HepG2 (cell line): Measurements from ENCODE around the gene BPIFA1. TPM values are rescaled to one million over a fixed set of nuclear protein-coding genes. Genes with fewer than 3 reads are reported as not detected.

ENCODE experiments used
- ARNT ChIP-seq: fragments of 450-650 bp; IDR thresholded peaks from 2 replicates; pipeline ENCODE4 v1.6.1; 2017
- ATF3 ChIP-seq: sonication (generic); formaldehyde crosslinking; IDR thresholded peaks from 2 replicates; pipeline ENCODE4 v1.4.0; 2020; ENCODE audit warnings: missing genetic modification reagents
- ATF5 ChIP-seq: sonication (generic); formaldehyde crosslinking; IDR thresholded peaks from 2 replicates; pipeline ENCODE4 v1.4.0; 2020; ENCODE audit warnings: mild to moderate bottlenecking, low read depth, missing genetic modification reagents
- CERS6 ChIP-seq: sonication (generic); formaldehyde crosslinking; IDR thresholded peaks from 2 replicates; pipeline ENCODE4 v1.5.0; 2020; ENCODE audit warnings: missing genetic modification reagents
- DBP ChIP-seq: sonication (generic); formaldehyde crosslinking; IDR thresholded peaks from 2 replicates; pipeline ENCODE4 v1.4.0; 2020; ENCODE audit warnings: missing genetic modification reagents; ENCODE audit errors: not compliant biosample characterization
- FIP1L1 ChIP-seq: fragments of 200-400 bp; formaldehyde crosslinking; IDR thresholded peaks from 2 replicates; pipeline ENCODE4 v1.6.1; 2018; ENCODE audit warnings: low read depth, mild to moderate bottlenecking, low read length, moderate library complexity, borderline replicate concordance; ENCODE audit not compliant: insufficient read depth
- HBP1 ChIP-seq: IDR thresholded peaks from 2 replicates; pipeline ENCODE4 v1.6.1; 2016; ENCODE audit warnings: low read depth, control low read depth
- HES4 ChIP-seq: sonication (generic); formaldehyde crosslinking; IDR thresholded peaks from 2 replicates; pipeline ENCODE4 v1.9.0; 2021; ENCODE audit warnings: mild to moderate bottlenecking, missing genetic modification reagents, borderline replicate concordance
- HNRNPLL ChIP-seq: fragments of 200-400 bp; formaldehyde crosslinking; IDR thresholded peaks from 2 replicates; pipeline ENCODE4 v1.6.1; 2017; ENCODE audit warnings: mild to moderate bottlenecking, low read depth, low read length; ENCODE audit not compliant: poor library complexity, severe bottlenecking
- IRF2 ChIP-seq: IDR thresholded peaks from 2 replicates; pipeline ENCODE4 v1.6.1; 2018; ENCODE audit warnings: missing genetic modification reagents, missing compliant biosample characterization
- MAZ ChIP-seq, 2 experiments: sonication (generic) in 1 of 2; formaldehyde crosslinking in 1 of 2; IDR thresholded peaks; 2 replicates each; pipeline versions ENCODE4 v1.5.0 to v1.6.1; 2012 to 2020; ENCODE audit warnings: low read depth in 2 of 2, mild to moderate bottlenecking in 2 of 2, borderline replicate concordance in 1 of 2, improper control_type of control experiment in 1 of 2, low read length in 1 of 2, missing genetic modification reagents in 1 of 2, moderate library complexity in 1 of 2
- MEIS2 ChIP-seq: sonication (generic); formaldehyde crosslinking; IDR thresholded peaks from 2 replicates; pipeline ENCODE4 v1.9.0; 2021; ENCODE audit warnings: mild to moderate bottlenecking, missing genetic modification reagents
- MIER2 ChIP-seq: IDR thresholded peaks from 2 replicates; pipeline ENCODE4 v1.6.1; 2016; ENCODE audit warnings: missing biosample characterization, missing genetic modification reagents
- NR2C2 ChIP-seq: sonication (generic); formaldehyde crosslinking; IDR thresholded peaks from 2 replicates; pipeline ENCODE4 v1.4.0; 2020; ENCODE audit warnings: missing genetic modification reagents, mild to moderate bottlenecking, moderate library complexity, borderline replicate concordance
- NR2F2 ChIP-seq: IDR thresholded peaks from 2 replicates; pipeline ENCODE4 v1.6.1; 2012; ENCODE audit warnings: low read depth, inconsistent platforms, borderline replicate concordance
- SAFB2 ChIP-seq: sonication (generic); formaldehyde crosslinking; IDR thresholded peaks from 2 replicates; pipeline ENCODE4 v1.5.1; 2020; ENCODE audit warnings: missing genetic modification reagents, low read depth, mild to moderate bottlenecking, borderline replicate concordance
- TARDBP ChIP-seq: sonication (generic); formaldehyde crosslinking; IDR thresholded peaks from 2 replicates; pipeline ENCODE4 v1.8.0; 2022; ENCODE audit warnings: mild to moderate bottlenecking, missing genetic modification reagents
- THAP11 ChIP-seq: IDR thresholded peaks from 2 replicates; pipeline ENCODE4 v1.6.1; 2016; ENCODE audit warnings: missing biosample characterization, missing genetic modification reagents
- ZNF121 ChIP-seq: sonication (generic); formaldehyde crosslinking; IDR thresholded peaks from 2 replicates; pipeline ENCODE4 v1.5.0; 2020; ENCODE audit warnings: mild to moderate bottlenecking, missing genetic modification reagents
- ZNF264 ChIP-seq: sonication (generic); formaldehyde crosslinking; IDR thresholded peaks from 2 replicates; pipeline ENCODE4 v1.4.0; 2020; ENCODE audit warnings: missing genetic modification reagents
- ZNF3 ChIP-seq: IDR thresholded peaks from 2 replicates; pipeline ENCODE4 v1.7.0; 2017; ENCODE audit warnings: inconsistent platforms
- ZNF337 ChIP-seq: sonication (generic); formaldehyde crosslinking; IDR thresholded peaks from 2 replicates; pipeline ENCODE4 v1.5.1; 2020; ENCODE audit warnings: missing genetic modification reagents, low read depth, mild to moderate bottlenecking, borderline replicate concordance
- ZNF558 ChIP-seq: sonication (generic); formaldehyde crosslinking; IDR thresholded peaks from 2 replicates; pipeline ENCODE4 v1.9.0; 2022; ENCODE audit warnings: mild to moderate bottlenecking, missing genetic modification reagents, borderline replicate concordance
- ZNF724P ChIP-seq: sonication (generic); formaldehyde crosslinking; IDR thresholded peaks from 2 replicates; pipeline ENCODE4 v1.8.0; 2022; ENCODE audit warnings: missing genetic modification reagents, borderline replicate concordance
- polyA plus RNA-seq, 8 experiments: library from polyadenylated mRNA; depleted of rRNA in 3 of 8; stranded (reverse) in 7 of 8; unstranded in 1 of 8; fragments of >200 nt; fragmentation: Illumina TruSeq in 4 of 8; extraction: Trizol in 4 of 8; gene quantifications; 2 replicates each; pipeline versions ENCODE4 v1.2.1 to v1.2.3, GENCODE V29; 2011 to 2016; ENCODE audit warnings: low read depth in 4 of 8, missing spikeins in 1 of 8, mixed read lengths in 1 of 8; ENCODE audit not compliant: insufficient read depth in 1 of 8
- total RNA-seq, 5 experiments: library from RNA; depleted of rRNA; stranded (reverse); fragments of >200 nt; fragmentation: Illumina TruSeq; extraction: Trizol; gene quantifications; 2 replicates each; pipeline ENCODE4 v1.2.3, GENCODE V29; 2016; ENCODE audit warnings: low read depth in 1 of 5

The BPIFA1 gene
- total and polyA plus RNA-seq, 2 of the 13 experiments (the other 11 are each of a cell fraction or from before 2014, with no cell fraction given): not detected

- TF ChIP-seq CERS6 (CRISPR knock-in tag) (peak; percentile 91; the same call in 1 of the 2 replicates), ZNF3 (CRISPR knock-in tag) (peak; percentile 36; the same call in 1 of the 2 replicates), DBP (no peak), HNRNPLL (no peak), ARNT (no peak), FIP1L1 (no peak), ZNF558 (peak; percentile 30; the same call in 1 of the 2 replicates), MIER2 (CRISPR knock-in tag) (peak; percentile 58; the same call in 1 of the 2 replicates), ATF5 (no peak), IRF2 (CRISPR knock-in tag) (peak; percentile 60; the same call in 1 of the 2 replicates), MAZ (IDR thresholded peaks at IDR 0.05; ENCODE audit: borderline replicate concordance, low read depth, low read length) (no peak), MAZ (CRISPR knock-in tag; IDR thresholded peaks at IDR 0.05; ENCODE audit: low read depth) (peak; percentile 46), SAFB2 (0 out of 2 replicates have a peak, but pooled peaks have one; percentile 61), ZNF264 (CRISPR knock-in tag) (peak; percentile 30; the same call in 1 of the 2 replicates), ZNF337 (CRISPR knock-in tag) (peak; percentile 96; the same call in 1 of the 2 replicates), HES4 (peak; percentile 99), MEIS2 (peak; percentile 62; the same call in 1 of the 2 replicates), HBP1 (CRISPR knock-in tag) (peak; percentile 82; the same call in 1 of the 2 replicates), NR2C2 (no peak), ZNF121 (no peak), NR2F2 (peak; percentile 82), TARDBP (CRISPR knock-in tag) (peak; percentile 57; the same call in 1 of the 2 replicates), THAP11 (CRISPR knock-in tag) (peak; percentile 75), ATF3 (CRISPR knock-in tag) (no peak), ZNF724P (peak; percentile 94)
Observed at GRCh38 chr20:33277471-33278441, 42.0 kb downstream of the BPIFA1 start (continued).
